Stomach (tissue), 9 donors: Measurements from ENCODE around the gene TNK1. TPM values are rescaled to one million over a fixed set of nuclear protein-coding genes. Genes with fewer than 3 reads are reported as not detected.

Experiments used
- DNase-seq, 2 donors: peaks; one replicate each; pipeline versions ENCODE4 v3.0.0 to v3.0.0-alpha.2; 2013 to 2019
- H3K27ac ChIP-seq, 5 donors: fragments of 200-600 bp in 4 of 5; sonication (generic) in 4 of 5; one replicate each; pipeline ENCODE4 v1.5.1; 2013 to 2019; ENCODE audit warnings: mild to moderate bottlenecking in 1 of 5, moderate library complexity in 1 of 5
- H3K27me3 ChIP-seq, 3 donors: fragments of 200-600 bp; sonication (generic); one replicate each; pipeline ENCODE4 v1.5.1; 2017 to 2019; ENCODE audit warnings: mixed run types in 1 of 3
- H3K36me3 ChIP-seq, 4 donors: fragments of 200-600 bp; sonication (generic); 1 replicate in 3 of 4; 2 replicates in 1 of 4; pipeline ENCODE4 v1.5.1; 2016 to 2019
- H3K4me1 ChIP-seq, 4 donors: fragments of 200-600 bp; sonication (generic); one replicate each; pipeline ENCODE4 v1.5.1; 2016 to 2019
- H3K4me3 ChIP-seq, 4 donors: fragments of 200-600 bp; sonication (generic) in 3 of 4; one replicate each; pipeline ENCODE4 v1.5.1; 2016 to 2019; ENCODE audit warnings: mild to moderate bottlenecking in 1 of 4
- H3K9me3 ChIP-seq, 4 donors: fragments of 200-600 bp; sonication (generic); one replicate each; pipeline ENCODE4 v1.5.1; 2016 to 2019
- EP300 ChIP-seq: sonication (generic); formaldehyde crosslinking; IDR thresholded peaks from one replicate; pipeline ENCODE4 v1.6.1; 2017; ENCODE audit warnings: antibody characterized with exemption
- POLR2A ChIP-seq, 4 donors: fragments of 450-650 bp; IDR thresholded peaks; one replicate each; pipeline ENCODE4 v1.6.1; 2016; ENCODE audit warnings: antibody characterized with exemption in 4 of 4, control low read depth in 2 of 4, mild to moderate bottlenecking in 1 of 4, moderate library complexity in 1 of 4
- POLR2AphosphoS5 ChIP-seq, 3 donors: sonication (generic); formaldehyde crosslinking; IDR thresholded peaks; one replicate each; pipeline ENCODE4 v1.6.1; 2016; ENCODE audit warnings: antibody characterized with exemption in 3 of 3
- WGBS, 5 donors: extraction: QIAGEN DNeasy Blood & Tissue Kit in 3 of 5; methylation state at CpG; one replicate each; pipeline versions ENCODE4 v1.1.5 to v1.1.7; 2013 to 2018; 5-methylcytosine and 5-hydroxymethylcytosine counted together
- intact Hi-C: fragments of 100-400 bp; cut with DNase I; formaldehyde crosslinking; loops from one replicate; pipeline ENCODE4 v1.15.1; 2023; ENCODE audit warnings: low total_unique reads
- polyA plus RNA-seq, 3 donors: library from polyadenylated mRNA; stranded (reverse); fragments of 200-250 nt; gene quantifications; one replicate each; pipeline ENCODE4 v1.2.3, GENCODE V29; 2013
- total RNA-seq, 5 donors: library from RNA; depleted of rRNA; stranded (reverse); fragments of >200 nt; gene quantifications; one replicate each; pipeline versions ENCODE4 v1.1.0 to v1.2.3, GENCODE V29; 2014 to 2016
- TF ChIP-seq, protein P1 (sequence below), 7 experiments: fragments of 450-650 bp in 4 of 7; fragments of 200-600 bp in 3 of 7; sonication (generic) in 3 of 7; IDR thresholded peaks; one replicate each; pipeline ENCODE4 v1.5.1; 2016 to 2019; ENCODE audit warnings: antibody characterized with exemption in 7 of 7, control low read depth in 2 of 7, mild to moderate bottlenecking in 1 of 7
- donor health status: healthy with polysubstance abuse.
- donor health status: Bipolar disorder and iron deficiency.
- donor health status: healthy.

The TNK1 gene
- total and polyA plus RNA-seq, 8 donors: 5.7 to 37.1 (median 10.4) TPM

DNA sequence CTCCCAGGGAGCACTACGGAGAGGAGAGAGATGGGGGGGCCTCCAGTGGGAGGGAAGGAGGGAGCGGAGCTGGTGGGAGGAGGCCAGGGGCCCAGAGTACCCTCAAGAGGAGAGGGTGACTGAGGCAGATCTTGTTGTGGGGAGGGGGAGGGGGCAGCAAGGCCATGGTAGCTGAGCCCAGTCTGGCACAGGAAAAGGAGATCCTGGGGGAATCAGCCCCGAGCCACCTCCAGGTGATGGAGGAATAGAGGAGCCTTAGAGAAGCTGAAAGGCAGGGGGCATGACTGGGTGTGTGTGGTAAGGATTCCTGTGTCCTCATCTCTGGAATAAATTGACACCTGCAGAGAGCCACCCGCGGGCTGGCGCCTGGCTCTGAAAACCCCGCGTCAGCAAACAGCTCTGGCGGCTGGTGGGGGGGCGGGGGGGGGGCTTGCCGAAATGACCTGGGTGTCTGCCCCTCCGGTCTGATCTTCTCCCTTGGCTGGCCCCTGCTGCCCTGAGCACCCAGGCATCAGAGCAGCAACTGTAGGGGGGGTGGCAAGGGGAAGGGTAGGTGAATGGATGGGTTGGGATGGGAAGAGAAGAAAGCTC lies 25.4 kb downstream of the TNK1 start:
- TF ChIP-seq, protein P1, sequence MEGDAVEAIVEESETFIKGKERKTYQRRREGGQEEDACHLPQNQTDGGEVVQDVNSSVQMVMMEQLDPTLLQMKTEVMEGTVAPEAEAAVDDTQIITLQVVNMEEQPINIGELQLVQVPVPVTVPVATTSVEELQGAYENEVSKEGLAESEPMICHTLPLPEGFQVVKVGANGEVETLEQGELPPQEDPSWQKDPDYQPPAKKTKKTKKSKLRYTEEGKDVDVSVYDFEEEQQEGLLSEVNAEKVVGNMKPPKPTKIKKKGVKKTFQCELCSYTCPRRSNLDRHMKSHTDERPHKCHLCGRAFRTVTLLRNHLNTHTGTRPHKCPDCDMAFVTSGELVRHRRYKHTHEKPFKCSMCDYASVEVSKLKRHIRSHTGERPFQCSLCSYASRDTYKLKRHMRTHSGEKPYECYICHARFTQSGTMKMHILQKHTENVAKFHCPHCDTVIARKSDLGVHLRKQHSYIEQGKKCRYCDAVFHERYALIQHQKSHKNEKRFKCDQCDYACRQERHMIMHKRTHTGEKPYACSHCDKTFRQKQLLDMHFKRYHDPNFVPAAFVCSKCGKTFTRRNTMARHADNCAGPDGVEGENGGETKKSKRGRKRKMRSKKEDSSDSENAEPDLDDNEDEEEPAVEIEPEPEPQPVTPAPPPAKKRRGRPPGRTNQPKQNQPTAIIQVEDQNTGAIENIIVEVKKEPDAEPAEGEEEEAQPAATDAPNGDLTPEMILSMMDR (IDR thresholded peaks at IDR 0.05): no peak
- TF ChIP-seq EP300 (no peak), POLR2AphosphoS5 (IDR thresholded peaks at IDR 0.05) (no peak)
- Histone ChIP-seq H3K4me3 (peak overlapping the region in 1 of 4 donors; percentile 74), H3K27ac (peak overlapping the region in 2 of 5 donors; percentile 90 to 94), H3K36me3 (peaks cover 0 to 25% (median 19%) of the 10 kb centered on the region in 4 donors), H3K27me3 (peaks cover 0 to 13% (median 0%) of the 10 kb centered on the region in 3 donors), H3K9me3 (no peaks in the 10 kb centered on the region), H3K4me1 (peaks cover 30 to 42% (median 34%) of the 10 kb centered on the region in 4 donors)
- 34 to 52% (median 47%) methylated on average over 7 to 12 of the region's 12 CpGs for WGBS, 5 donors
- no peak for DNase-seq
- intact Hi-C loops: no loop called here

DNA sequence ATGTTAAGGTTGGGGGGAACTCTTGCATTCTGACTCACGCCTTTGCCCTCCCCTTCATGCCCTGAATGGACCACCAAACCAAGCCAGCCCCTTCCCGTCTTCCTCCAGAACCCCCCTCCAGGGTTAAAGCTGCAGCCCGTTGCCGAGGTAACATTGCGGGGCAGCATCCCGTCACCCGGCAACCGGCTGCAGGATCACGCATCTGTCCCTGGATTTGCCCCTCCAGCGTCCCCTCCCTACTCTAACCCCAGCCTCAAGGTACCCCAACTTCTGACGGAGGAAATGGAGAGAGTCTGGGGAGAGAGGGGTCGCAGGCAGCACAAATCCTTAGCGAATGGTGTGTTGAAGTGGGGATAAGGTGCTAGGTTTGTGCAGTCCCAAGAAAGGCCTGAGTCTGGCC lies 26.2 kb downstream of the TNK1 start:
- H3K4me1 ChIP-seq: peaks cover 30 to 38% (median 33%) of the 10 kb centered on the region in 4 donors
- no peak for DNase-seq
- intact Hi-C loops: no loop called here
- H3K27ac ChIP-seq: no peak overlapping the region
- TF ChIP-seq POLR2AphosphoS5 (IDR thresholded peaks at IDR 0.05): no peak
- no peak for TF ChIP-seq POLR2A (IDR thresholded peaks at IDR 0.05)
- TF ChIP-seq, protein P1 (IDR thresholded peaks at IDR 0.05): no peak
- no peak for TF ChIP-seq EP300
- peaks cover 0 to 25% (median 19%) of the 10 kb centered on the region in 4 donors for H3K36me3 ChIP-seq
- peaks cover 0 to 13% (median 0%) of the 10 kb centered on the region in 3 donors for H3K27me3 ChIP-seq
- H3K9me3 ChIP-seq: no peaks in the 10 kb centered on the region
- H3K4me3 ChIP-seq: no peak overlapping the region
- 79 to 90% (median 81%) methylated on average over 13 of the region's 13 CpGs for WGBS, 5 donors

DNA sequence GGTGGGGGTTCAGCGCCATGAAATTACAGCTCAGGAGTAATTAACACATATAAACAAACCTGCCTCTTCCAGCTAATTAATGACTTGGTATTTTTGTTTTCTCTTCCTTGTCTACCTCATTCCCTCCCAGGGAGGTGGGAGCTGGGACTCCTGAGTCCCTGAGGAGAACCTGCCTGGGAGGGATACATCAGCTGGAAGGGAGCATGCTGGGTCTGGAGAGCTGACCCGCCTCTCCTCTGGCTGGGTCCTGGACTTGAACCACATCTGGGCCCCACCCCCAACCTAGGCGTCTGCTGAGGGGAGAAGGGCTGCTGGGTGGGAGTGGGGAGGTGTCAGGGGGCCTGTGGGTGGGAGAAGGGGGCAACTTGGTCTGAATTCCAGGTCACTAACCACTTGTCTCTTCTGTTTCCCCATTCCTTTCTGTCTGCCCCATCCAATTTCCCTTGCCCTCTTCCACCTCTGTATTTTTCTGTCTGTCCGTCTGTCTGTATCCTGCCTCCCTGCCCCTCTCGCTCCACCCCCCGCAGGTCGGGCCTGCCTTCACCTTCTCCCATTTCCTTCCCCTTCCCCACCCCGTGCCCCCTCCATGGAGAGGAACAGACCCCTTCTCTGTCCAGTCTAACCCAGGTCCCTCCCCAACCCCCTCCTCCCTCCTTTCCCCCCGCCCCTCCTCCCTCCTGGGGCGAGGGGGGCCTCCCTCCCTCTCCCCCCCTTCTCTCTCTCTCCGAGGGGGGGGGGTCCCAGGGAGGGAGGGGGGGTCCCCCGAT lies 26.8 kb downstream of the TNK1 start, which contains the start of gene NLGN2:
Gene NLGN2, plus strand, starts transcription at position 361 of the 767 bp plus-strand sequence. CDS start 411 bp downstream, outside the sequence.
- Histone ChIP-seq H3K27ac (no peak within 1 kb of the TSS), H3K4me3 (peak within 1 kb of the TSS in 1 of 4 donors; percentile 6), H3K27me3 (peaks cover 0 to 13% (median 0%) of the 10 kb centered on the region in 3 donors), H3K4me1 (peaks cover 25 to 32% (median 27%) of the 10 kb centered on the region in 4 donors), H3K36me3 (peaks cover 0 to 25% (median 19%) of the 10 kb centered on the region in 4 donors), H3K9me3 (no peaks in the 10 kb centered on the region)
- intact Hi-C loops: no loop called here
- no peak for DNase-seq
- TF ChIP-seq POLR2A (IDR thresholded peaks at IDR 0.05) (no peak), POLR2AphosphoS5 (IDR thresholded peaks at IDR 0.05) (no peak), EP300 (no peak)
- TF ChIP-seq, protein P1 (IDR thresholded peaks at IDR 0.05): no peak
- WGBS, 5 donors: 39 to 63% (median 45%) methylated on average over 8 to 11 of the region's 12 CpGs

DNA sequence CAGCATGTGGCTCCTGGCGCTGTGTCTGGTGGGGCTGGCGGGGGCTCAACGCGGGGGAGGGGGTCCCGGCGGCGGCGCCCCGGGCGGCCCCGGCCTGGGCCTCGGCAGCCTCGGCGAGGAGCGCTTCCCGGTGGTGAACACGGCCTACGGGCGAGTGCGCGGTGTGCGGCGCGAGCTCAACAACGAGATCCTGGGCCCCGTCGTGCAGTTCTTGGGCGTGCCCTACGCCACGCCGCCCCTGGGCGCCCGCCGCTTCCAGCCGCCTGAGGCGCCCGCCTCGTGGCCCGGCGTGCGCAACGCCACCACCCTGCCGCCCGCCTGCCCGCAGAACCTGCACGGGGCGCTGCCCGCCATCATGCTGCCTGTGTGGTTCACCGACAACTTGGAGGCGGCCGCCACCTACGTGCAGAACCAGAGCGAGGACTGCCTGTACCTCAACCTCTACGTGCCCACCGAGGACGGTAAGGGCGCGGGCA lies 27.4 kb downstream of the TNK1 start:
- H3K9me3 ChIP-seq: no peaks in the 10 kb centered on the region
- peaks cover 0 to 25% (median 19%) of the 10 kb centered on the region in 4 donors for H3K36me3 ChIP-seq
- TF ChIP-seq, protein P1 (IDR thresholded peaks at IDR 0.05): no peak
- no peak for TF ChIP-seq POLR2AphosphoS5 (IDR thresholded peaks at IDR 0.05)
- no peak for TF ChIP-seq POLR2A (IDR thresholded peaks at IDR 0.05)
- TF ChIP-seq EP300: no peak
- intact Hi-C loops: no loop called here
- H3K4me3 ChIP-seq: peak overlapping the region in 1 of 4 donors; percentile 6
- H3K4me1 ChIP-seq: peaks cover 19 to 26% (median 21%) of the 10 kb centered on the region in 4 donors
- peaks cover 0 to 13% (median 0%) of the 10 kb centered on the region in 3 donors for H3K27me3 ChIP-seq
- H3K27ac ChIP-seq: no peak overlapping the region
- WGBS, 5 donors: 44 to 80% (median 56%) methylated on average over 27 to 58 of the region's 58 CpGs
- peak in 1 of 2 donors; percentile 60 for DNase-seq
